GM12873 (cell line): ENCODE results near the gene MARF1.

Experiments
- TF ChIP-seq, protein P1 (sequence below): IDR thresholded peaks from 2 replicates; pipeline ENCODE4 v1.5.1; 2012; ENCODE audit warnings: low read depth, mild to moderate bottlenecking, moderate library complexity, low read length, control low read depth; ENCODE audit not compliant: insufficient read depth; ENCODE audit errors: missing control alignments

Gene MARF1

GRCh38 chr16:15585956-15586355 is 57.0 kb downstream of the MARF1 start:
- TF ChIP-seq, protein P1, sequence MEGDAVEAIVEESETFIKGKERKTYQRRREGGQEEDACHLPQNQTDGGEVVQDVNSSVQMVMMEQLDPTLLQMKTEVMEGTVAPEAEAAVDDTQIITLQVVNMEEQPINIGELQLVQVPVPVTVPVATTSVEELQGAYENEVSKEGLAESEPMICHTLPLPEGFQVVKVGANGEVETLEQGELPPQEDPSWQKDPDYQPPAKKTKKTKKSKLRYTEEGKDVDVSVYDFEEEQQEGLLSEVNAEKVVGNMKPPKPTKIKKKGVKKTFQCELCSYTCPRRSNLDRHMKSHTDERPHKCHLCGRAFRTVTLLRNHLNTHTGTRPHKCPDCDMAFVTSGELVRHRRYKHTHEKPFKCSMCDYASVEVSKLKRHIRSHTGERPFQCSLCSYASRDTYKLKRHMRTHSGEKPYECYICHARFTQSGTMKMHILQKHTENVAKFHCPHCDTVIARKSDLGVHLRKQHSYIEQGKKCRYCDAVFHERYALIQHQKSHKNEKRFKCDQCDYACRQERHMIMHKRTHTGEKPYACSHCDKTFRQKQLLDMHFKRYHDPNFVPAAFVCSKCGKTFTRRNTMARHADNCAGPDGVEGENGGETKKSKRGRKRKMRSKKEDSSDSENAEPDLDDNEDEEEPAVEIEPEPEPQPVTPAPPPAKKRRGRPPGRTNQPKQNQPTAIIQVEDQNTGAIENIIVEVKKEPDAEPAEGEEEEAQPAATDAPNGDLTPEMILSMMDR: no peak

GRCh38 chr16:15583526-15583925 is 59.4 kb downstream of the MARF1 start:
- TF ChIP-seq, protein P1: no peak

DNA sequence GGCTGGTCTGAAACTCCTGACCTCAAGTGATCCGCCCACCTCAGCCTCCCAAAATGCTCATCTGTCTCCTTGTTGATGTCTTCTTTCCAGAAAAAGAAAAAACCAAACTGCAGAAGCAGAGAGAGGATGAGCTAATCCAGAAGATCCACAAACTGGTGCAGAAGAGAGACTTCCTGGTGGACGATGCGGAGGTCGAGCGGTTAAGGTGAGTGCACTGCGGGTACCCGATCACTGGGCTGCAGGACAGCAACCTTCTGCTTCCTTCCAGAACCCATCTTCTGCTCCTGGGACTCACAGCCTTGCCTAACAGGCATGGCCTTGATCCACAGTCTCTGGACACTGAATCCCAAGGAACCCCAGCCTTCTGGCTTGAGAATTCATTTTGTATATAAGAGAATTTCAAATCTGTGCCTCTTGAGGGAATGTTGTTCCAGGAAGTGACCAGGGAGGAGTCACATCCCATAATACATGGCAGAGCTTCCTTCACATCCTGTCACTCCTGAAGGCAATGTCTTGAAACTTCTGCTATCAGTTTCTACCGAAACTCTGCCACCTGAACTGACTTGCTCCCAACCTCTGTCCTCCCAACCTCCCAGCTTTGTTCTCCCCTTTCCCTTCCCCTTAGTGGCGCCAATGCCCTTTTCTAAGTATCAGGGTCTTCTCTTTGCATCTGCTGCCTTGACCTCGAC is 61.7 kb downstream of the MARF1 start:
- TF ChIP-seq, protein P1: no peak

DNA sequence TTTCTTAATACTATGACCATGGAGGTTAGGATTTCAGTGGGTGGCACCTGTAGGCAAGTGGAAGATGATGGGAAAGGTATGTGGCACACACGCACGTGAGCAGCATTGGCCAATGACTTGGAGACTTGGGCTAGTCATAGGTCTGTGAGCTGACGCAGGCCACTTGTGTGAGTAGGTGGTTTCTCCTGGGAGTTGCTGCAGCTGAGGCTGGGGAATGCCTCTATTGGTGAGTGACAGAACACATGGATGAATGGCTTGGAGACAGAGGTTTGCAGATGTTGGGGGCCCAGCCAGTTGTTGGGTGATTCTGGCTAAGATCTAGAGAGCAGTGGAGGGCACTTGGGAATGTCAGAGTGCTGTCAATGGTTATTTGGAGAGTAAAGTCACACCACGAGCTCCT is 64.1 kb downstream of the MARF1 start:
- TF ChIP-seq, protein P1: no peak

DNA sequence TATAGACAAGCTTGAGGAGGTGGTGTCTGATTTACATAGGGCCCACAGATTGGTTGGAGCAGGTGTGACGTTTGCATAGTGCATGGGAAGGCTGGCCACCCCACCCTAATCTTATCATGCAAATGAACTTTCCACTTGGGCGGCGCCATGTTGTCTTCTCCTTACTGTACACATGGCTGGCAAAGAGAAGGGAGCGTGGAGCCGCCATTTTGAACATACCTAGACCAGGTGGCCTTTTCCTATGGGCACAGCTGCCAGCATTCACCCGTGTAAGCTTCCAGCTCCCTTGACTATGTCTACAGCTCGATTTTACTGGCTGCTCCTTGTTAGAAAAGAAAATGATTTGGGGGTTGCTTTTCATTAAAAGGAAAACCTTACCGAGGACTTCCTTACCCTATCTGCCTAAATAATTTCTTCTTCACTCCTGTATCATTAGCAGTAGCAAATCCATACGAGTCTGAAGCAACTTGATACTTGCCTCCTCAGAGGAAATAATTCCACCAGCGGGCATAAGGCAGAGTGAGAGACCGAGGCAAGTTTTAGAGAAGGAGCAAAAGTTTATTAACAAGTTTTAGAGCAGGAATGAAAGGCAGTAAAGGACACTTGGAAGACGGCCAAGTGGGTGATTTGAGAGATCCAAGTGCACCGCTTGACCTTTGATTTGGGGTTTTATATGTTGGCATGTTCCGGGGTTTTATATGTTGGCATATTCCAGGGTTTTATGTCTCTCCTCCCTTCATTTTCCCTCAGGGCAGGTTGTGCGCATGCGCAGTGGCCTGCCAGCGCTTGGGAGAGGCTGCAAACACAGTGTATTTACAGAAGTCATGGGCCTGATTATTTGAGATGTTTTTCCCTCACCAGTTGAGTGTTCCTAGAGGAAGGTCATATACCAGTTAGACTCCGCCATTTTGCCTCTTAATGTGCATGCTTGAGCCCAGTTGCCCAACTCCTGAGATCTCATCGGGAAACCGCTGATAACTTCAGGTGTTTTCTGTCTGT is 65.7 kb downstream of the MARF1 start:
- TF ChIP-seq, protein P1: no peak

GRCh38 chr16:15575293-15576049 is 67.5 kb downstream of the MARF1 start:
- TF ChIP-seq, protein P1: no peak

DNA sequence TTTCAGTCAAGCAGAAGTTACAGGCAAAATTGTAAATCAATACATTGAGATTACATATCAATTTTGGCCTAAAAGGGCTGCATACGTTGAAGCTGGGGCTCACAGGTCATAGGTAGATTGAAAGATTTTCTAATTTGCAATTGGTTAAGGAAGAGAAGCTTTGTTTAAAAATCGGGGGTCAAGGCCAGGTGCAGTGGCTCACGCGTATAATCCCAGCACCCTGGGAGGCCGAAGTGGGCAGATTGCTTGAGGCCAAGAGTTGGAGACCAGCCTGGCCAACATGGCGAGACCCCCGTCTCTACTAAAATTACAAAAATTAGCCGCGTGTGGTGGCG is 68.4 kb downstream of the MARF1 start:
- TF ChIP-seq, protein P1: no peak
